HG03378 (cell line): ENCODE data around the gene GPR62.
"Not testable (repeated sequence)": the region's sequence is repeated elsewhere in the genome, so short reads cannot be mapped to it uniquely, and the experiment has no call there.

ENCODE experiments used
- ATAC-seq: cut with Tn5 transposase; IDR thresholded peaks from one replicate; pipeline ENCODE4 v1.9.1; 2021; ENCODE audit warnings: mild to moderate bottlenecking, moderate library complexity; ENCODE audit not compliant: unreplicated experiment

Gene GPR62

GRCh38 chr3:51955175-51955892 lies at the start of gene GPR62:
Gene GPR62, plus strand, starts transcription at chr3:51955381. Its CDS starts 272 bp downstream, at chr3:51955653.
- ATAC-seq: no peak

- no peak for ATAC-seq
Measured at GRCh38 chr3:51908026-51908425, 47.2 kb upstream of the GPR62 start.

- ATAC-seq: no peak
Measured at GRCh38 chr3:51916418-51916817, 38.8 kb upstream of the GPR62 start.

- ATAC-seq: no peak
Measured at GRCh38 chr3:51921081-51921578, 34.1 kb upstream of the GPR62 start.

- no peak for ATAC-seq
Measured at GRCh38 chr3:51927061-51927977, 27.9 kb upstream of the GPR62 start.

GRCh38 chr3:51928438-51928837 lies 26.7 kb upstream of the GPR62 start:
- no peak for ATAC-seq

GRCh38 chr3:51928981-51929380 lies 26.2 kb upstream of the GPR62 start:
- ATAC-seq: not testable (repeated sequence)

- no peak for ATAC-seq
Measured at GRCh38 chr3:51929420-51930003, 25.7 kb upstream of the GPR62 start.

- no peak for ATAC-seq
Measured at GRCh38 chr3:51930439-51930838, 24.7 kb upstream of the GPR62 start.

GRCh38 chr3:51931756-51932155 lies 23.4 kb upstream of the GPR62 start:
- ATAC-seq: no peak

- ATAC-seq: no peak
Measured at GRCh38 chr3:51932471-51933370, 22.5 kb upstream of the GPR62 start.

GRCh38 chr3:51933471-51934138 lies 21.6 kb upstream of the GPR62 start:
- no peak for ATAC-seq

- ATAC-seq: no peak
Measured at GRCh38 chr3:51934139-51934850, 20.9 kb upstream of the GPR62 start.

GRCh38 chr3:51934991-51935885 lies 19.9 kb upstream of the GPR62 start:
- no peak for ATAC-seq

GRCh38 chr3:51935886-51936755 lies 19.1 kb upstream of the GPR62 start:
- no peak for ATAC-seq

GRCh38 chr3:51937014-51937413 lies 18.2 kb upstream of the GPR62 start:
- ATAC-seq: no peak
